Measurements from ENCODE around the gene GSX2.

GRCh38 chr4:54097152-54097551 lies 2.8 kb upstream of the GSX2 start:
- no peak for TF ChIP-seq CTCF (IDR thresholded peaks at IDR 0.05)
- no peak for TF ChIP-seq POLR2A (IDR thresholded peaks at IDR 0.05)
